C4-2B (cell line): Measurements from ENCODE around the gene AOAH.

ENCODE experiments used
- ZFX ChIP-seq: fragments of 450-650 bp; IDR thresholded peaks from 2 replicates; pipeline ENCODE4 v1.6.1; 2017
- TF ChIP-seq, protein P1 (sequence below): fragments of 450-650 bp; conservative IDR thresholded peaks from 2 replicates; pipeline ENCODE4 v1.5.1; 2017; ENCODE audit warnings: mild to moderate bottlenecking

DNA sequence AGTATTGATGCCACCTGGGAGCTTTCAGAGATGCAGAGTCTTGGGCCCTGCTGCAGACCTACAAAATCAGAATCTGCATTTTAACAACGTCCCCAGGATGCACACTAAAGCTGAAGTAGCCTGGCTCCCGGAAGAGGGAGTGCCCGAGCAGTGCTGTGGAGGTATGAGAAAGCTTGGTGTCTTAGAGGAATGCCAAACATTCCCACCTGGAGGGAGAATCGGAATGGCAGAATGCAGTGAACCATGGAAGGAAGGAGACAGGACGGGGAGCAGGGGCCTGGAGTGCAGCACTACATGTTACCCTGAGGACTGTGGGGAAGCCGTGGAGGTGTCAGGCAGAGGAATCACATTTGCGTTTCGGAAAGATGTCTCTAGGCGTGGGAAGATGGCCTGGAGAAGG, 90.9 kb downstream of the AOAH start:
- TF ChIP-seq, protein P1, sequence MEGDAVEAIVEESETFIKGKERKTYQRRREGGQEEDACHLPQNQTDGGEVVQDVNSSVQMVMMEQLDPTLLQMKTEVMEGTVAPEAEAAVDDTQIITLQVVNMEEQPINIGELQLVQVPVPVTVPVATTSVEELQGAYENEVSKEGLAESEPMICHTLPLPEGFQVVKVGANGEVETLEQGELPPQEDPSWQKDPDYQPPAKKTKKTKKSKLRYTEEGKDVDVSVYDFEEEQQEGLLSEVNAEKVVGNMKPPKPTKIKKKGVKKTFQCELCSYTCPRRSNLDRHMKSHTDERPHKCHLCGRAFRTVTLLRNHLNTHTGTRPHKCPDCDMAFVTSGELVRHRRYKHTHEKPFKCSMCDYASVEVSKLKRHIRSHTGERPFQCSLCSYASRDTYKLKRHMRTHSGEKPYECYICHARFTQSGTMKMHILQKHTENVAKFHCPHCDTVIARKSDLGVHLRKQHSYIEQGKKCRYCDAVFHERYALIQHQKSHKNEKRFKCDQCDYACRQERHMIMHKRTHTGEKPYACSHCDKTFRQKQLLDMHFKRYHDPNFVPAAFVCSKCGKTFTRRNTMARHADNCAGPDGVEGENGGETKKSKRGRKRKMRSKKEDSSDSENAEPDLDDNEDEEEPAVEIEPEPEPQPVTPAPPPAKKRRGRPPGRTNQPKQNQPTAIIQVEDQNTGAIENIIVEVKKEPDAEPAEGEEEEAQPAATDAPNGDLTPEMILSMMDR: no peak
- no peak for TF ChIP-seq ZFX
